Measurements from ENCODE around the gene SEMA3G.

- no peak for TF ChIP-seq CTCF (conservative IDR thresholded peaks at IDR 0.05; ENCODE audit: low read depth in 2 of 2)
- no peak for TF ChIP-seq CREB1 (CRISPR knock-in tag; IDR thresholded peaks at IDR 0.05; ENCODE audit: low read depth)
- TF ChIP-seq EZH2 (IDR thresholded peaks at IDR 0.05; ENCODE audit: low read depth, unreplicated experiment) = no peak
- no peak for TF ChIP-seq REST (IDR thresholded peaks at IDR 0.05; ENCODE audit: unreplicated experiment)
- TF ChIP-seq POLR2AphosphoS5 (IDR thresholded peaks at IDR 0.05; ENCODE audit: low read depth) = no peak
- no peak for TF ChIP-seq ZNF331 (CRISPR knock-in tag; IDR thresholded peaks at IDR 0.05; ENCODE audit: low read depth)
- no peak for TF ChIP-seq EZH2phosphoT487 (IDR thresholded peaks at IDR 0.05; ENCODE audit: unreplicated experiment)
- TF ChIP-seq NANOG (IDR thresholded peaks at IDR 0.05; ENCODE audit: borderline replicate concordance) = no peak
- no peak for TF ChIP-seq STAT1 (IDR thresholded peaks at IDR 0.05; ENCODE audit: unreplicated experiment)
These were observed 45.3 kb downstream of the SEMA3G start for GRCh38 chr3:52399593-52399992.

Data from GM23338 (cell line).